ENCODE results near the gene UNC5C. TPM values are rescaled to one million over a fixed set of nuclear protein-coding genes. Genes with fewer than 3 reads are reported as not detected.
A peak's percentile ranks its signal among the peaks of the same experiment; 100 is the strongest.

The UNC5C gene
- total RNA-seq, 2 experiments from 2014 or later, result not detected

DNA sequence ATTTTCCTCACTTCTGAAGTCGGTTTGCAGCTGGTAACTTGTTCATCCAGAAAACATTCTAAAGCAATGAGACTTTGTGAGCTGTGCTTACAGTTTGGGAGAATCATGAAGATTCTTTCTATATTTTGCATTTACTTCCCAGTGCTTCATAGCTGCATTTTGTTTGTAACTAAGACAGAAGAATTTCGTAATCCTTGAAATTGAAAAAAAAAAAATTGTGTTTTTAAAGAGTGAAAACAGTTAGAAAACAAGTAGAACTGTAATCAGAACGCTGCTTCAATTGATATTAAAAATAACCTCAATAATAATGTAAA, 392.4 kb downstream of the UNC5C start:
- POLR2A ChIA-PET, result interaction anchor here (0.7 kb wide), 1 partner anchor 545 kb away, joined by 3 read pairs; no protein-coding TSS in a partner anchor
- BruUV-seq (replicated peaks), result no TSS peak
- H3K4me3 ChIP-seq (ENCODE audit: low read depth, low read length, poor library complexity, severe bottlenecking), result no peak overlapping the region
- CTCF ChIA-PET (ENCODE audit: unreplicated experiment), result no interaction called here
- no peaks in the 10 kb centered on the region for H3K79me2 ChIP-seq (ENCODE audit: insufficient read depth, low read depth, low read length)
- H3K9me2 ChIP-seq (ENCODE audit: insufficient read depth, low read length), result no peaks in the 10 kb centered on the region
- H4K20me1 ChIP-seq (ENCODE audit: insufficient read depth, low read length), result no peaks in the 10 kb centered on the region
- TF ChIP-seq, protein P1, sequence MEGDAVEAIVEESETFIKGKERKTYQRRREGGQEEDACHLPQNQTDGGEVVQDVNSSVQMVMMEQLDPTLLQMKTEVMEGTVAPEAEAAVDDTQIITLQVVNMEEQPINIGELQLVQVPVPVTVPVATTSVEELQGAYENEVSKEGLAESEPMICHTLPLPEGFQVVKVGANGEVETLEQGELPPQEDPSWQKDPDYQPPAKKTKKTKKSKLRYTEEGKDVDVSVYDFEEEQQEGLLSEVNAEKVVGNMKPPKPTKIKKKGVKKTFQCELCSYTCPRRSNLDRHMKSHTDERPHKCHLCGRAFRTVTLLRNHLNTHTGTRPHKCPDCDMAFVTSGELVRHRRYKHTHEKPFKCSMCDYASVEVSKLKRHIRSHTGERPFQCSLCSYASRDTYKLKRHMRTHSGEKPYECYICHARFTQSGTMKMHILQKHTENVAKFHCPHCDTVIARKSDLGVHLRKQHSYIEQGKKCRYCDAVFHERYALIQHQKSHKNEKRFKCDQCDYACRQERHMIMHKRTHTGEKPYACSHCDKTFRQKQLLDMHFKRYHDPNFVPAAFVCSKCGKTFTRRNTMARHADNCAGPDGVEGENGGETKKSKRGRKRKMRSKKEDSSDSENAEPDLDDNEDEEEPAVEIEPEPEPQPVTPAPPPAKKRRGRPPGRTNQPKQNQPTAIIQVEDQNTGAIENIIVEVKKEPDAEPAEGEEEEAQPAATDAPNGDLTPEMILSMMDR (conservative IDR thresholded peaks at IDR 0.05; ENCODE audit: low read length), result peak; percentile 58; the same call in 1 of the 2 replicates
- TF ChIP-seq EZH2phosphoT487 (IDR thresholded peaks at IDR 0.05; ENCODE audit: borderline replicate concordance, low read depth, low read length), result no peak
- no peak overlapping the region for H3K27ac ChIP-seq (ENCODE audit: low read depth, low read length, poor library complexity, severe bottlenecking)
- H3K4me1 ChIP-seq (ENCODE audit: insufficient read depth, low read length, poor library complexity, severe bottlenecking), result no peaks in the 10 kb centered on the region
- H2AFZ ChIP-seq (ENCODE audit: low read length), result no peak overlapping the region; the same call in 1 of the 2 replicates
- H3K9me3 ChIP-seq (ENCODE audit: low read length), result no peaks in the 10 kb centered on the region
- no peak for DNase-seq (ENCODE audit: low spot score)
- H3K36me3 ChIP-seq (ENCODE audit: insufficient read depth, low read length), result no peaks in the 10 kb centered on the region
- no peak overlapping the region for H3K4me2 ChIP-seq (ENCODE audit: low read length)
- intact Hi-C loops (cut with micrococcal nuclease; ENCODE audit: unreplicated experiment), result no loop called here

DNA sequence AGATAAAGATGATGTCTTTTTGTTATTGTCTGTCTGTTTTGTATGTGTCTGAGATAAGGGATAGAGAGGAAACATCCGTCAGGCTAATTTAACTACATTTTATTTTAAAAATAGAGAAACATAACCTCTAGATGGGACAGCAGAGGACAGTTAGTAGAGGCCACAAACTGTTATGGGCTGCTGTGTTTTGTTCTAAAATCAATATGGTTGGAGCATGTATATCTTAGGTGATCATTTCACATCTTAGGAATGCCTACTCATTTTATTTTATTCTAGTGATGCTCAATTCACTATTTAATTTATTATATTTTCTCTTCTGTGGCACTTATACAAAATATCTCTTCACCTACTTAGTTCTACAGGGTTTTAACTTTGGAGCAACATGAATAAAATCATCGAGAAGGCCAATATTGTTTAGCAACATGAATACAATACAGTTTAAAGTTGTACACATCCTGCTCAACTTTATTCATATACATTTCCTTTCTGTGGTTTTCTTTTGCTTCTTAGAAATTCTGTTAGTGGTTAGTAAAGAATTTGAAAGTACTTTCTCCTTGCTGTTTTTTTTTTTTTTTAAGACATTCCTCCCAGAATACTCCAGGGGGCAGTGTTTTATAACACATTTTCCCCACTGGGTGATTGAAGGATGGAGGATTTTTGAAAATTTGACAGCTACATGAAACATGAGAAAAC, 392.9 kb downstream of the UNC5C start:
- no peak overlapping the region for H3K4me3 ChIP-seq (ENCODE audit: low read depth, low read length, poor library complexity, severe bottlenecking)
- DNase-seq (ENCODE audit: low spot score), result peak; percentile 46
- H3K9me3 ChIP-seq (ENCODE audit: low read length), result no peaks in the 10 kb centered on the region
- intact Hi-C loops (cut with micrococcal nuclease; ENCODE audit: unreplicated experiment), result no loop called here
- TF ChIP-seq EZH2phosphoT487 (IDR thresholded peaks at IDR 0.05; ENCODE audit: borderline replicate concordance, low read depth, low read length), result no peak
- TF ChIP-seq, protein P1 (conservative IDR thresholded peaks at IDR 0.05; ENCODE audit: low read length), result peak; percentile 91
- no peak overlapping the region for H3K27ac ChIP-seq (ENCODE audit: low read depth, low read length, poor library complexity, severe bottlenecking)
- H3K4me1 ChIP-seq (ENCODE audit: insufficient read depth, low read length, poor library complexity, severe bottlenecking), result no peaks in the 10 kb centered on the region
- H3K36me3 ChIP-seq (ENCODE audit: insufficient read depth, low read length), result no peaks in the 10 kb centered on the region
- no TSS peak for BruUV-seq (replicated peaks)
- ChIA-PET POLR2A (interaction anchor here (0.7 kb wide), 1 partner anchor 545 kb away, joined by 3 read pairs; no protein-coding TSS in a partner anchor), CTCF (ENCODE audit: unreplicated experiment) (no interaction called here)
- no peak overlapping the region for H3K4me2 ChIP-seq (ENCODE audit: low read length)
- no peaks in the 10 kb centered on the region for H3K79me2 ChIP-seq (ENCODE audit: insufficient read depth, low read depth, low read length)
- H3K9me2 ChIP-seq (ENCODE audit: insufficient read depth, low read length), result no peaks in the 10 kb centered on the region
- no peak overlapping the region; the same call in 1 of the 2 replicates for H2AFZ ChIP-seq (ENCODE audit: low read length)
- H4K20me1 ChIP-seq (ENCODE audit: insufficient read depth, low read length), result no peaks in the 10 kb centered on the region

DNA sequence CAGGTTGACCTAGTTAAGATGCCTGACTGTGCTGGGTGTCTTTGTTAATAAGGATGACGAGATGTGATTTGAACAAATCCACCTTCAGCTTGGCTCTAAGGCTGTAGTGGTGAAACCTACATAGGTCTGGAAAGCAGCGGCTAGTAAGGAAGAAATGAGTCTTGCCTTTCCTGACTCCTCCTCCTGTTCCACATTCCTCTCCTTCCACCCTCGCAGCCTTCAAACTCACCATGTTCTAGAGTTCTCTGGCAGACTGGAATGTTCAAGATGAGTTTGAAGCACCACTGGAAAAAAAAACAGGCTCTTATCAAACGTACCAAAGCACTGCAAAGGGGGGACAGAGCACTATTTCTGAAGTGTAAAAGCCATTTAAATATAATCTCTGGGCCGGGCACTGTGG, 395.6 kb downstream of the UNC5C start:
- Histone ChIP-seq H3K4me1 (ENCODE audit: insufficient read depth, low read length, poor library complexity, severe bottlenecking) (no peaks in the 10 kb centered on the region), H3K27ac (ENCODE audit: low read depth, low read length, poor library complexity, severe bottlenecking) (no peak overlapping the region), H4K20me1 (ENCODE audit: insufficient read depth, low read length) (no peaks in the 10 kb centered on the region), H3K9me2 (ENCODE audit: insufficient read depth, low read length) (no peaks in the 10 kb centered on the region), H2AFZ (ENCODE audit: low read length) (no peak overlapping the region), H3K79me2 (ENCODE audit: insufficient read depth, low read depth, low read length) (no peaks in the 10 kb centered on the region), H3K4me2 (ENCODE audit: low read length) (no peak overlapping the region), H3K36me3 (ENCODE audit: insufficient read depth, low read length) (no peaks in the 10 kb centered on the region), H3K4me3 (ENCODE audit: low read depth, low read length, poor library complexity, severe bottlenecking) (no peak overlapping the region), H3K9me3 (ENCODE audit: low read length) (no peaks in the 10 kb centered on the region)
- CTCF ChIA-PET (ENCODE audit: unreplicated experiment), result no interaction called here
- POLR2A ChIA-PET, result no interaction called here
- BruUV-seq (replicated peaks), result no TSS peak
- DNase-seq (ENCODE audit: low spot score), result no peak
- intact Hi-C loops (cut with micrococcal nuclease; ENCODE audit: unreplicated experiment), result no loop called here
- no peak for TF ChIP-seq EZH2phosphoT487 (IDR thresholded peaks at IDR 0.05; ENCODE audit: borderline replicate concordance, low read depth, low read length)
- TF ChIP-seq, protein P1 (conservative IDR thresholded peaks at IDR 0.05; ENCODE audit: low read length), result no peak
